Neural progenitor cell (in vitro differentiated cells): ENCODE results near the gene AK6. TPM values are rescaled to one million over a fixed set of nuclear protein-coding genes. Genes with fewer than 3 reads are reported as not detected.

Experiments
- DNase-seq: peaks from one replicate; pipeline ENCODE4 v3.0.0-alpha.2; 2016; ENCODE audit warnings: low spot score
- H2AFZ ChIP-seq: fragments of 200-600 bp; sonication (generic); replicated peaks from 2 replicates; pipeline ENCODE4 v1.6.1; 2016; ENCODE audit warnings: antibody characterized with exemption
- H3F3A ChIP-seq: fragments of 200-600 bp; sonication (generic); 2 replicates; pipeline ENCODE4 v1.6.1; 2016; ENCODE audit warnings: antibody characterized with exemption, low read depth
- H3K27ac ChIP-seq: fragments of 200-600 bp; sonication (generic); 2 replicates; pipeline ENCODE4 v1.5.1; 2016; ENCODE audit warnings: mild to moderate bottlenecking
- H3K27me3 ChIP-seq: fragments of 200-600 bp; sonication (generic); 2 replicates; pipeline ENCODE4 v1.6.1; 2016; ENCODE audit warnings: mild to moderate bottlenecking, moderate library complexity
- H3K36me3 ChIP-seq: fragments of 200-600 bp; sonication (generic); 2 replicates; pipeline ENCODE4 v1.5.1; 2016
- H3K4me1 ChIP-seq: fragments of 200-600 bp; sonication (generic); 2 replicates; pipeline ENCODE4 v1.6.1; 2016; ENCODE audit warnings: mixed run types
- H3K4me2 ChIP-seq: fragments of 200-600 bp; sonication (generic); 2 replicates; pipeline ENCODE4 v1.6.1; 2016
- H3K4me3 ChIP-seq: fragments of 200-600 bp; sonication (generic); 2 replicates; pipeline ENCODE4 v1.5.1; 2016
- H3K79me2 ChIP-seq: fragments of 200-600 bp; sonication (generic); 2 replicates; pipeline ENCODE4 v1.6.1; 2016; ENCODE audit warnings: low read depth
- H3K9ac ChIP-seq: fragments of 200-600 bp; sonication (generic); 2 replicates; pipeline ENCODE4 v1.6.1; 2016
- H3K9me3 ChIP-seq: fragments of 200-600 bp; sonication (generic); 2 replicates; pipeline ENCODE4 v1.5.1; 2016; ENCODE audit warnings: low read depth
- H4K20me1 ChIP-seq: fragments of 200-600 bp; sonication (generic); 2 replicates; pipeline ENCODE4 v1.6.1; 2016; ENCODE audit warnings: low read depth
- H3K27ac Mint-ChIP-seq: 3 replicates; pipeline ENCODE4 v1.8.0; 2021; ENCODE audit warnings: mixed read lengths
- H3K27me3 Mint-ChIP-seq: 2 replicates; pipeline ENCODE4 v1.8.0; 2022; ENCODE audit warnings: low read depth, mild to moderate bottlenecking, inconsistent platforms, moderate library complexity, mixed read lengths; ENCODE audit not compliant: insufficient read depth
- H3K36me3 Mint-ChIP-seq: 3 replicates; pipeline ENCODE4 v1.8.0; 2021; ENCODE audit warnings: mixed read lengths
- H3K4me1 Mint-ChIP-seq: 3 replicates; pipeline ENCODE4 v1.8.0; 2021; ENCODE audit warnings: mixed read lengths
- H3K4me3 Mint-ChIP-seq: 3 replicates; pipeline ENCODE4 v1.8.0; 2021; ENCODE audit warnings: mild to moderate bottlenecking, moderate library complexity, mixed read lengths
- H3K9me3 Mint-ChIP-seq: 3 replicates; pipeline ENCODE4 v1.8.0; 2020; ENCODE audit warnings: mixed read lengths
- EZH2 ChIP-seq: fragments of 200-600 bp; sonication (generic); IDR thresholded peaks from 2 replicates; pipeline ENCODE4 v1.6.1; 2017; ENCODE audit warnings: antibody characterized with exemption, mild to moderate bottlenecking, moderate library complexity
- EZH2phosphoT487 ChIP-seq: fragments of 200-600 bp; sonication (generic); IDR thresholded peaks from 2 replicates; pipeline ENCODE4 v1.6.1; 2017; ENCODE audit warnings: antibody characterized with exemption
- total RNA-seq: library from RNA; depleted of rRNA; stranded (reverse); fragments of >200 nt; gene quantifications from 2 replicates; pipeline ENCODE4 v1.2.3, GENCODE V29; 2015; ENCODE audit warnings: low replicate concordance
- TF ChIP-seq, protein P1 (sequence below): fragments of 200-600 bp; sonication (generic); IDR thresholded peaks from 2 replicates; pipeline ENCODE4 v1.5.1; 2017; ENCODE audit warnings: antibody characterized with exemption, mild to moderate bottlenecking

AK6 gene
- total RNA-seq, 1 donor from 2014 or later, result 50.4 TPM

DNA sequence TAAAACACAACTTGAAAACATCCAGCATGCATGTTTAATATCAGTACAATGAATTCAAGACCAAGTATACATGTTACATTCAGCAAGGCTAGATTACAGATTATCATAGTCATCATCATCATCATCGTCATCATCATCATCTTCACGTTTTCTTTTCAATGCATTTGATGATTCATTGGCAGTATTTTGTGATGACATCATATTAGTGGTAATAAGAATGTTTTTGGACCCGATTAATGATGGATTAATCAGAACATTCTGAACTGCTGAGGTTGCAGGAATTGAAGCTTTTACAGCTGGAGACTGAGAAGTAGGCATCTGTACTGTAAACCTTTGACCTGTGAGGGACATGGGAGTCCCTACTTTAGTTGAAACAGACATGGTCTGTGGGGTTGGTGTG lies 4.5 kb downstream of the AK6 start:
- Histone ChIP-seq H3K36me3 (peaks cover 8% of the 10 kb centered on the region), H3K4me2 (no peak overlapping the region), H3K4me1 (peaks cover 7% of the 10 kb centered on the region), H3K27me3 (no peaks in the 10 kb centered on the region), H3K9ac (no peak overlapping the region), H3K27ac (no peak overlapping the region), H3K9me3 (no peaks in the 10 kb centered on the region), H4K20me1 (no peaks in the 10 kb centered on the region), H3K4me3 (no peak overlapping the region), H3F3A (peaks cover 11% of the 10 kb centered on the region), H2AFZ (no peak overlapping the region), H3K79me2 (peaks cover 76% of the 10 kb centered on the region)
- TF ChIP-seq, protein P1, sequence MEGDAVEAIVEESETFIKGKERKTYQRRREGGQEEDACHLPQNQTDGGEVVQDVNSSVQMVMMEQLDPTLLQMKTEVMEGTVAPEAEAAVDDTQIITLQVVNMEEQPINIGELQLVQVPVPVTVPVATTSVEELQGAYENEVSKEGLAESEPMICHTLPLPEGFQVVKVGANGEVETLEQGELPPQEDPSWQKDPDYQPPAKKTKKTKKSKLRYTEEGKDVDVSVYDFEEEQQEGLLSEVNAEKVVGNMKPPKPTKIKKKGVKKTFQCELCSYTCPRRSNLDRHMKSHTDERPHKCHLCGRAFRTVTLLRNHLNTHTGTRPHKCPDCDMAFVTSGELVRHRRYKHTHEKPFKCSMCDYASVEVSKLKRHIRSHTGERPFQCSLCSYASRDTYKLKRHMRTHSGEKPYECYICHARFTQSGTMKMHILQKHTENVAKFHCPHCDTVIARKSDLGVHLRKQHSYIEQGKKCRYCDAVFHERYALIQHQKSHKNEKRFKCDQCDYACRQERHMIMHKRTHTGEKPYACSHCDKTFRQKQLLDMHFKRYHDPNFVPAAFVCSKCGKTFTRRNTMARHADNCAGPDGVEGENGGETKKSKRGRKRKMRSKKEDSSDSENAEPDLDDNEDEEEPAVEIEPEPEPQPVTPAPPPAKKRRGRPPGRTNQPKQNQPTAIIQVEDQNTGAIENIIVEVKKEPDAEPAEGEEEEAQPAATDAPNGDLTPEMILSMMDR, result no peak
- no peak for TF ChIP-seq EZH2
- TF ChIP-seq EZH2phosphoT487, result no peak
- Mint-ChIP-seq H3K27ac (no peak overlapping the region), H3K36me3 (peaks cover 16% of the 10 kb centered on the region), H3K27me3 (no peaks in the 10 kb centered on the region), H3K4me3 (no peak overlapping the region), H3K9me3 (no peaks in the 10 kb centered on the region), H3K4me1 (peaks cover 11% of the 10 kb centered on the region)
- DNase-seq, result no peak

DNA sequence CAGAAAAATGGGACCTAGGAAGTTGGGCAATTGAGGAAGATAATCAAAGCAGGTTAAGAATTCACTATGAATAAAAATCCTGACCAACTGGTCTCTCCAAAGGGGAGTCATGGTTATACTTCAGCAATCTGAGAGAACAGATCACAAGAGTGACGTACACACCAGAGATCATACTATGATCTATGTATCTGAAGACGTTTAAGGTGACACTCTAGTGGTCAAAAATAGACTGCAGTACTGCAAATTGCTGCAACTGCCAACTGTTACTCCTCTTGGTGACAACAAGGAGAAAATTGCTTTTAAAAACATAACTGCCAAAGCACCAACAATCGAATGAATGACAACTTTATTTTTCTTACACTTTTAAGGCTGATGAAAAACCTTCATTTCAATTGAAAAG lies 4.9 kb downstream of the AK6 start:
- Mint-ChIP-seq H3K27ac (no peak overlapping the region), H3K4me1 (peaks cover 11% of the 10 kb centered on the region), H3K9me3 (no peaks in the 10 kb centered on the region), H3K4me3 (no peak overlapping the region), H3K36me3 (peaks cover 16% of the 10 kb centered on the region), H3K27me3 (no peaks in the 10 kb centered on the region)
- Histone ChIP-seq H3K9ac (no peak overlapping the region), H3K79me2 (peaks cover 78% of the 10 kb centered on the region), H2AFZ (no peak overlapping the region), H3K27ac (no peak overlapping the region), H3K27me3 (no peaks in the 10 kb centered on the region), H3K9me3 (no peaks in the 10 kb centered on the region), H3F3A (peaks cover 6% of the 10 kb centered on the region), H3K4me2 (no peak overlapping the region), H3K36me3 (peaks cover 8% of the 10 kb centered on the region), H4K20me1 (no peaks in the 10 kb centered on the region), H3K4me3 (no peak overlapping the region), H3K4me1 (peaks cover 7% of the 10 kb centered on the region)
- DNase-seq, result no peak
- TF ChIP-seq EZH2phosphoT487 (no peak), EZH2 (no peak)
- TF ChIP-seq, protein P1, result peak; percentile 37

DNA sequence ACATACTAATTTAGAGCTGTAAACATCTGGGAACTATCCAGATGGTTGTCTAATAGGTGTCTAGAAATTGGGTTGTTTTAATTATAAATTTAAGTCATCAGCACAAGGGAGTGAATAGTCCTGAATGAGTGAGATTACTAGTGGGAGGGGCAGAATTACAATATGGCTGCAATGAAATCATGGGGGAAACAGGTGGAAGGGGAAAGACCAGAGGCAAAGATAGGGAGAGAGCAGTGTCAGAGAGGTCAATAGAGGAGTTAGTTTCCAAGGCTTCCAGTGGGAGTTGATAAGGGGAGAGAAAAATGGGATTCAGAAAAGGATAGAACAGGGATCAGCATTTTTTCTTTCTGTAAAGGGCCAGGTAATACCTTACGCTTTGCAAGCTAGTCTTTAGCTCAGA lies 8.9 kb downstream of the AK6 start:
- no peak overlapping the region for H3K4me3 ChIP-seq
- no peaks in the 10 kb centered on the region for H3K27me3 Mint-ChIP-seq
- no peak overlapping the region for H3K9ac ChIP-seq
- H3K36me3 ChIP-seq, result peaks cover 11% of the 10 kb centered on the region
- no peaks in the 10 kb centered on the region for H3K9me3 ChIP-seq
- H3K4me1 ChIP-seq, result no peaks in the 10 kb centered on the region
- H3K27me3 ChIP-seq, result no peaks in the 10 kb centered on the region
- TF ChIP-seq EZH2phosphoT487, result no peak
- TF ChIP-seq, protein P1, result no peak
- no peak for TF ChIP-seq EZH2
- H2AFZ ChIP-seq, result no peak overlapping the region
- no peak overlapping the region for H3K27ac Mint-ChIP-seq
- peaks cover 10% of the 10 kb centered on the region for H3K36me3 Mint-ChIP-seq
- H4K20me1 ChIP-seq, result no peaks in the 10 kb centered on the region
- H3F3A ChIP-seq, result no peaks in the 10 kb centered on the region
- no peak overlapping the region for H3K27ac ChIP-seq
- no peaks in the 10 kb centered on the region for H3K4me1 Mint-ChIP-seq
- H3K9me3 Mint-ChIP-seq, result no peaks in the 10 kb centered on the region
- H3K79me2 ChIP-seq, result peaks cover 50% of the 10 kb centered on the region
- no peak for DNase-seq
- H3K4me3 Mint-ChIP-seq, result no peak overlapping the region
- H3K4me2 ChIP-seq, result no peak overlapping the region
